Measurements from ENCODE around the gene TPRN.

The TPRN gene

GRCh38 chr9:137158625-137159024, 41.9 kb downstream of the TPRN start:
- Histone ChIP-seq H3K4me3 (ENCODE audit: low read depth, low read length) (no peak overlapping the region), H3K9me3 (ENCODE audit: control insufficient read depth, low read length) (no peaks in the 10 kb centered on the region), H3K36me3 (ENCODE audit: control insufficient read depth, insufficient read depth, low read length) (no peaks in the 10 kb centered on the region), H2AFZ (no peak overlapping the region), H3K79me2 (no peaks in the 10 kb centered on the region), H3K4me2 (ENCODE audit: low read length) (no peak overlapping the region), H3K27ac (no peak overlapping the region), H3K9ac (no peak overlapping the region), H3K27me3 (ENCODE audit: control insufficient read depth, insufficient read depth, low read length) (no peaks in the 10 kb centered on the region), H3K4me1 (no peaks in the 10 kb centered on the region)
- TF ChIP-seq, protein P1, sequence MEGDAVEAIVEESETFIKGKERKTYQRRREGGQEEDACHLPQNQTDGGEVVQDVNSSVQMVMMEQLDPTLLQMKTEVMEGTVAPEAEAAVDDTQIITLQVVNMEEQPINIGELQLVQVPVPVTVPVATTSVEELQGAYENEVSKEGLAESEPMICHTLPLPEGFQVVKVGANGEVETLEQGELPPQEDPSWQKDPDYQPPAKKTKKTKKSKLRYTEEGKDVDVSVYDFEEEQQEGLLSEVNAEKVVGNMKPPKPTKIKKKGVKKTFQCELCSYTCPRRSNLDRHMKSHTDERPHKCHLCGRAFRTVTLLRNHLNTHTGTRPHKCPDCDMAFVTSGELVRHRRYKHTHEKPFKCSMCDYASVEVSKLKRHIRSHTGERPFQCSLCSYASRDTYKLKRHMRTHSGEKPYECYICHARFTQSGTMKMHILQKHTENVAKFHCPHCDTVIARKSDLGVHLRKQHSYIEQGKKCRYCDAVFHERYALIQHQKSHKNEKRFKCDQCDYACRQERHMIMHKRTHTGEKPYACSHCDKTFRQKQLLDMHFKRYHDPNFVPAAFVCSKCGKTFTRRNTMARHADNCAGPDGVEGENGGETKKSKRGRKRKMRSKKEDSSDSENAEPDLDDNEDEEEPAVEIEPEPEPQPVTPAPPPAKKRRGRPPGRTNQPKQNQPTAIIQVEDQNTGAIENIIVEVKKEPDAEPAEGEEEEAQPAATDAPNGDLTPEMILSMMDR (IDR thresholded peaks at IDR 0.05), result no peak

GRCh38 chr9:137157618-137158415, 42.7 kb downstream of the TPRN start:
- Histone ChIP-seq H3K27ac (no peak overlapping the region), H3K4me3 (ENCODE audit: low read depth, low read length) (no peak overlapping the region), H3K27me3 (ENCODE audit: control insufficient read depth, insufficient read depth, low read length) (no peaks in the 10 kb centered on the region), H3K36me3 (ENCODE audit: control insufficient read depth, insufficient read depth, low read length) (no peaks in the 10 kb centered on the region), H3K9ac (no peak overlapping the region), H3K9me3 (ENCODE audit: control insufficient read depth, low read length) (no peaks in the 10 kb centered on the region), H3K4me2 (ENCODE audit: low read length) (no peak overlapping the region), H3K79me2 (no peaks in the 10 kb centered on the region), H3K4me1 (no peaks in the 10 kb centered on the region), H2AFZ (no peak overlapping the region)
- TF ChIP-seq, protein P1 (IDR thresholded peaks at IDR 0.05), result no peak

- Histone ChIP-seq H3K36me3 (ENCODE audit: control insufficient read depth, insufficient read depth, low read length) (no peaks in the 10 kb centered on the region), H3K4me3 (ENCODE audit: low read depth, low read length) (no peak overlapping the region), H3K9me3 (ENCODE audit: control insufficient read depth, low read length) (no peaks in the 10 kb centered on the region), H3K79me2 (no peaks in the 10 kb centered on the region), H3K27ac (no peak overlapping the region), H3K27me3 (ENCODE audit: control insufficient read depth, insufficient read depth, low read length) (no peaks in the 10 kb centered on the region), H2AFZ (no peak overlapping the region), H3K9ac (no peak overlapping the region), H3K4me2 (ENCODE audit: low read length) (no peak overlapping the region), H3K4me1 (no peaks in the 10 kb centered on the region)
- TF ChIP-seq, protein P1 (IDR thresholded peaks at IDR 0.05), result no peak
Measured at GRCh38 chr9:137156567-137157375, 43.8 kb downstream of the TPRN start.

GRCh38 chr9:137152844-137153405, 47.6 kb downstream of the TPRN start:
- no peak overlapping the region for H3K9ac ChIP-seq

More at GRCh38 chr9:137152844-137153405, 47.6 kb downstream of the TPRN start:
- H2AFZ ChIP-seq, result no peak overlapping the region
- H3K4me2 ChIP-seq (ENCODE audit: low read length), result no peak overlapping the region
- H3K4me3 ChIP-seq (ENCODE audit: low read depth, low read length), result no peak overlapping the region
- H3K79me2 ChIP-seq, result no peaks in the 10 kb centered on the region
- H3K36me3 ChIP-seq (ENCODE audit: control insufficient read depth, insufficient read depth, low read length), result no peaks in the 10 kb centered on the region
- no peaks in the 10 kb centered on the region for H3K9me3 ChIP-seq (ENCODE audit: control insufficient read depth, low read length)
- no peaks in the 10 kb centered on the region for H3K4me1 ChIP-seq
- H3K27ac ChIP-seq, result no peak overlapping the region
- no peaks in the 10 kb centered on the region for H3K27me3 ChIP-seq (ENCODE audit: control insufficient read depth, insufficient read depth, low read length)
- TF ChIP-seq, protein P1 (IDR thresholded peaks at IDR 0.05), result no peak
